ENCODE measurements around the gene BCL11A.

BCL11A gene

GRCh38 chr2:60413069-60413813, 140.2 kb downstream of the BCL11A start:
- H3K27ac ChIP-seq (ENCODE audit: low read depth, low read length) = no peak overlapping the region
- H3K9me3 ChIP-seq (ENCODE audit: control insufficient read depth in 1 of 2, low read length in 2 of 2) = no peaks in the 10 kb centered on the region
- H3K4me1 ChIP-seq (ENCODE audit: control insufficient read depth in 1 of 2, insufficient read depth in 2 of 2, low read length in 2 of 2) = peaks cover 9 to 13% of the 10 kb centered on the region in 2 donors
- no peaks in the 10 kb centered on the region for H3K36me3 ChIP-seq (ENCODE audit: control insufficient read depth in 1 of 2, insufficient read depth in 2 of 2, low read length in 2 of 2)
- no peaks in the 10 kb centered on the region for H3K27me3 ChIP-seq (ENCODE audit: control insufficient read depth in 1 of 2, insufficient read depth in 2 of 2, low read length in 2 of 2)
- no peak overlapping the region for H3K9ac ChIP-seq (ENCODE audit: low read depth in 1 of 2, low read length in 2 of 2)
- H3K4me3 ChIP-seq (ENCODE audit: low read depth in 1 of 2, low read length in 2 of 2) = no peak overlapping the region

GRCh38 chr2:60412620-60413019, 140.8 kb downstream of the BCL11A start:
- Histone ChIP-seq H3K9ac (ENCODE audit: low read depth in 1 of 2, low read length in 2 of 2) (no peak overlapping the region), H3K4me3 (ENCODE audit: low read depth in 1 of 2, low read length in 2 of 2) (no peak overlapping the region), H3K4me1 (ENCODE audit: control insufficient read depth in 1 of 2, insufficient read depth in 2 of 2, low read length in 2 of 2) (peaks cover 9 to 13% of the 10 kb centered on the region in 2 donors)

GRCh38 chr2:60412027-60412426, 141.4 kb downstream of the BCL11A start:
- Histone ChIP-seq H3K27ac (ENCODE audit: low read depth, low read length) (no peak overlapping the region), H3K9me3 (ENCODE audit: control insufficient read depth in 1 of 2, low read length in 2 of 2) (no peaks in the 10 kb centered on the region), H3K4me3 (ENCODE audit: low read depth in 1 of 2, low read length in 2 of 2) (no peak overlapping the region), H3K36me3 (ENCODE audit: control insufficient read depth in 1 of 2, insufficient read depth in 2 of 2, low read length in 2 of 2) (no peaks in the 10 kb centered on the region), H3K4me1 (ENCODE audit: control insufficient read depth in 1 of 2, insufficient read depth in 2 of 2, low read length in 2 of 2) (peaks cover 9 to 18% of the 10 kb centered on the region in 2 donors), H3K9ac (ENCODE audit: low read depth in 1 of 2, low read length in 2 of 2) (no peak overlapping the region), H3K27me3 (ENCODE audit: control insufficient read depth in 1 of 2, insufficient read depth in 2 of 2, low read length in 2 of 2) (no peaks in the 10 kb centered on the region)

More at GRCh38 chr2:60412620-60413019, 140.8 kb downstream of the BCL11A start:
- Histone ChIP-seq H3K27me3 (ENCODE audit: control insufficient read depth in 1 of 2, insufficient read depth in 2 of 2, low read length in 2 of 2) (no peaks in the 10 kb centered on the region), H3K36me3 (ENCODE audit: control insufficient read depth in 1 of 2, insufficient read depth in 2 of 2, low read length in 2 of 2) (no peaks in the 10 kb centered on the region), H3K9me3 (ENCODE audit: control insufficient read depth in 1 of 2, low read length in 2 of 2) (no peaks in the 10 kb centered on the region), H3K27ac (ENCODE audit: low read depth, low read length) (no peak overlapping the region)

GRCh38 chr2:60411295-60411694, 142.2 kb downstream of the BCL11A start:
- Histone ChIP-seq H3K9ac (ENCODE audit: low read depth in 1 of 2, low read length in 2 of 2) (no peak overlapping the region), H3K9me3 (ENCODE audit: control insufficient read depth in 1 of 2, low read length in 2 of 2) (no peaks in the 10 kb centered on the region), H3K27me3 (ENCODE audit: control insufficient read depth in 1 of 2, insufficient read depth in 2 of 2, low read length in 2 of 2) (no peaks in the 10 kb centered on the region), H3K36me3 (ENCODE audit: control insufficient read depth in 1 of 2, insufficient read depth in 2 of 2, low read length in 2 of 2) (no peaks in the 10 kb centered on the region), H3K27ac (ENCODE audit: low read depth, low read length) (no peak overlapping the region), H3K4me1 (ENCODE audit: control insufficient read depth in 1 of 2, insufficient read depth in 2 of 2, low read length in 2 of 2) (peaks cover 6 to 12% of the 10 kb centered on the region in 2 donors), H3K4me3 (ENCODE audit: low read depth in 1 of 2, low read length in 2 of 2) (no peak overlapping the region)

DNA sequence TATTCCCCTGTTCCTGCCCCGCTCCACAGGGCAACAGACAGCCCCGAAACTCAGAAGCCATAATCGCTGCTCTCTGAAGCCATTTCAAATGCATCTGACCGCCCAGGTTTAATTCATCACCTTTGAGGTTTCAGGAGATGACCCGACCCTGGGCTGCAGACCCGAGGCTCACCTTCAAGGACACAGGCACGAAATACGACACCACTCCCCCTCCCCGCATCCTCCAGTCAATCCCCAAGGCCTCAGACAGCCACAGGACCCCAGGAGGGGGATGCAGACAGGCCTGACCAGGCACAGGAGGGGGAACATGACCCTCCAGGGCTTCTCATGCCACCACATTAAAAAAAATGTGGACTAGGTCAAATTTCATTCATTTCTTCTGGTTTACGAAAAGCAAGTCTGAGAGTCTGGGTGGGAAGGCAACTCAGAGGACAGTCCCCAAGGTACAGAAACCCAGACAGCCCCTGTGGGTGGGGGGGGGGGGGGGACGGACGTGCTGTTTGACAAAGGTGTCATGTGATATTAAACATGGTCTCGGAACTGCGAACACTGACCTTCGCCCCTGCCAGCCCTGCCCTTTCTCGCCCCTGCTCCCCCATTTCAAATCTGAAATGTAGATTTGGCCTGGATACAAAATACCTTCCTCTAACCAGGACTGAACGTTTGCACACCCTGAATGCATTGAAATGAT, 142.9 kb downstream of the BCL11A start:
- Histone ChIP-seq H3K4me3 (ENCODE audit: low read depth in 1 of 2, low read length in 2 of 2) (no peak overlapping the region), H3K27me3 (ENCODE audit: control insufficient read depth in 1 of 2, insufficient read depth in 2 of 2, low read length in 2 of 2) (no peaks in the 10 kb centered on the region), H3K27ac (ENCODE audit: low read depth, low read length) (no peak overlapping the region), H3K9me3 (ENCODE audit: control insufficient read depth in 1 of 2, low read length in 2 of 2) (no peaks in the 10 kb centered on the region), H3K4me1 (ENCODE audit: control insufficient read depth in 1 of 2, insufficient read depth in 2 of 2, low read length in 2 of 2) (peaks cover 0 to 6% of the 10 kb centered on the region in 2 donors), H3K36me3 (ENCODE audit: control insufficient read depth in 1 of 2, insufficient read depth in 2 of 2, low read length in 2 of 2) (no peaks in the 10 kb centered on the region), H3K9ac (ENCODE audit: low read depth in 1 of 2, low read length in 2 of 2) (no peak overlapping the region)

DNA sequence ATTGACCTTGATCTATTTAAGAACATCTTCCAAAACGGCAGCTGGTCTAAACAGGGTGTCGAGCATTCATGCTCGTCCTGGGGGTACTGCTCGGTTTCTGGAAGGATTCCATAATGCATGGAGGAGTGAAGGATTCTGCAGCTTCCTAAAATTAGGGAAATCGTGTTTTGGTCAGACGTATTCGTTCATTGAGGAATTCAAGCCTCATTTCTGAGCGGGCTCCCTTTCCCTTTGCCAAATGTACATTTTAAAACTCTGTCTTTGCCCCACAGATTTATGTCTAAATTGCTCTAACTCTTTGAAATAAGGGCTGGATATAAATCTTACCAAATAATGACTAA, 144.0 kb downstream of the BCL11A start:
- H3K27me3 ChIP-seq (ENCODE audit: control insufficient read depth in 1 of 2, insufficient read depth in 2 of 2, low read length in 2 of 2) = no peaks in the 10 kb centered on the region
- no peak overlapping the region for H3K9ac ChIP-seq (ENCODE audit: low read depth in 1 of 2, low read length in 2 of 2)
- H3K4me3 ChIP-seq (ENCODE audit: low read depth in 1 of 2, low read length in 2 of 2) = no peak overlapping the region
- no peak overlapping the region for H3K27ac ChIP-seq (ENCODE audit: low read depth, low read length)
- no peaks in the 10 kb centered on the region for H3K9me3 ChIP-seq (ENCODE audit: control insufficient read depth in 1 of 2, low read length in 2 of 2)
- no peaks in the 10 kb centered on the region for H3K36me3 ChIP-seq (ENCODE audit: control insufficient read depth in 1 of 2, insufficient read depth in 2 of 2, low read length in 2 of 2)
- H3K4me1 ChIP-seq (ENCODE audit: control insufficient read depth in 1 of 2, insufficient read depth in 2 of 2, low read length in 2 of 2) = peaks cover 0 to 5% of the 10 kb centered on the region in 2 donors

DNA sequence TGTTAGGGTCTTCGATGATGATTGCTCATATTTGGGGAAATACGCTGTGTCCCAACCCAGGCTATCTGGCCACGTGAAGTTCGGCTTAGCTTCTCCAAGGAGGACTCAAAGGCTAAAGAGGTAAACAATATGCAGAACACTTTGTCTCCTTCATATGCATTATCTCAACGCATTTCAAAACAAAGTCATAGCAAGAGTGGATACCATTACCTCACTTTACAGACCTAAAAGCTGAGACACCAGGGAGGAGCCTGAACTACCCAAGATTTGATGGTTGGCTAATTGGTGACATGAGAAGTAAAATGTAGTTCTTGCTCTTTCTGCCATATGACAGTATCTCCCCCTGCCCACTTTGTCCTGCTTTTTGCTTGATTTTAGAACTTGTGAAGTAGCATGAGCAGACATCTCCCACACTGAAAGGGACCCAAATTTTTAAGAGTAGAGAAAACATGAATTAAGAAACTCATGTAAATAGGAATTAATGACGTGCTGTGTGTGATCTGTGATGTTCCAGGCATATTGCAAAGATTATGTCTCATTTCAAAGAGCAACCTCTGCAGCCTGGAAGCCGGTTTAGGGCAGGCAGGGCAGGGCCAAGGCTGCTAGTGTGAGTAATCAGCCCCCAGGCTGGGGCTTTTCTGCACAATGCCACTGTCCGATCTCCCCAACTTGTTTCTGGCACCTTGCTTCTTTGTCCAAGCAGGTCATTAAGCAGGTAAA, 144.5 kb downstream of the BCL11A start:
- Histone ChIP-seq H3K4me3 (ENCODE audit: low read depth in 1 of 2, low read length in 2 of 2) (no peak overlapping the region), H3K4me1 (ENCODE audit: control insufficient read depth in 1 of 2, insufficient read depth in 2 of 2, low read length in 2 of 2) (peaks cover 0 to 5% of the 10 kb centered on the region in 2 donors), H3K36me3 (ENCODE audit: control insufficient read depth in 1 of 2, insufficient read depth in 2 of 2, low read length in 2 of 2) (no peaks in the 10 kb centered on the region), H3K27me3 (ENCODE audit: control insufficient read depth in 1 of 2, insufficient read depth in 2 of 2, low read length in 2 of 2) (no peaks in the 10 kb centered on the region), H3K27ac (ENCODE audit: low read depth, low read length) (no peak overlapping the region), H3K9me3 (ENCODE audit: control insufficient read depth in 1 of 2, low read length in 2 of 2) (no peaks in the 10 kb centered on the region), H3K9ac (ENCODE audit: low read depth in 1 of 2, low read length in 2 of 2) (no peak overlapping the region)

- no peak overlapping the region for H3K27ac ChIP-seq (ENCODE audit: low read depth, low read length)
- H3K4me3 ChIP-seq (ENCODE audit: low read depth in 1 of 2, low read length in 2 of 2) = no peak overlapping the region
- no peaks in the 10 kb centered on the region for H3K36me3 ChIP-seq (ENCODE audit: control insufficient read depth in 1 of 2, insufficient read depth in 2 of 2, low read length in 2 of 2)
- H3K27me3 ChIP-seq (ENCODE audit: control insufficient read depth in 1 of 2, insufficient read depth in 2 of 2, low read length in 2 of 2) = no peaks in the 10 kb centered on the region
- no peak overlapping the region for H3K9ac ChIP-seq (ENCODE audit: low read depth in 1 of 2, low read length in 2 of 2)
- no peaks in the 10 kb centered on the region for H3K9me3 ChIP-seq (ENCODE audit: control insufficient read depth in 1 of 2, low read length in 2 of 2)
- H3K4me1 ChIP-seq (ENCODE audit: control insufficient read depth in 1 of 2, insufficient read depth in 2 of 2, low read length in 2 of 2) = peaks cover 0 to 5% of the 10 kb centered on the region in 2 donors
Observed at GRCh38 chr2:60408207-60408606, 145.2 kb downstream of the BCL11A start.

DNA sequence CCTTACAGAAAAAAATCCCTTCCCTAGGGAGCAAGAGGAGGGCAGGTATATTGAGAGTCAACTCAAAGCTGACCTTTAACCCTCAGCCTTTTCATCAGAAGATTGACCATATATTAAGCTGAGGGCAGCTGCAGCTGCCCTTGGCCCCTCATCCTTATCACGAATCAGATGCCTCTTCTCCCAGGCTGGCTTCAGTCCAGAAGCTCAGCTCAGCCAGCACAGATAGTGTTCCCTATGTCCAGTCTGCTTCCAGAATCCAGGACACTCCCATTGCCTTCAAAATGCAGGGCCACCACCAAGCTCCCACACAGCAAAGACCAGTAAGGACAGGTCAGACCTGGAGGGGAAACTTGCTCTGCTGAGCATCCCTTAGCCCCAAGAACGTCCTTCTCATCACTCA, 146.1 kb downstream of the BCL11A start:
- Histone ChIP-seq H3K4me3 (ENCODE audit: low read depth in 1 of 2, low read length in 2 of 2) (no peak overlapping the region), H3K9ac (ENCODE audit: low read depth in 1 of 2, low read length in 2 of 2) (no peak overlapping the region), H3K9me3 (ENCODE audit: control insufficient read depth in 1 of 2, low read length in 2 of 2) (no peaks in the 10 kb centered on the region), H3K27ac (ENCODE audit: low read depth, low read length) (no peak overlapping the region), H3K4me1 (ENCODE audit: control insufficient read depth in 1 of 2, insufficient read depth in 2 of 2, low read length in 2 of 2) (peaks cover 0 to 5% of the 10 kb centered on the region in 2 donors), H3K27me3 (ENCODE audit: control insufficient read depth in 1 of 2, insufficient read depth in 2 of 2, low read length in 2 of 2) (no peaks in the 10 kb centered on the region), H3K36me3 (ENCODE audit: control insufficient read depth in 1 of 2, insufficient read depth in 2 of 2, low read length in 2 of 2) (no peaks in the 10 kb centered on the region)

DNA sequence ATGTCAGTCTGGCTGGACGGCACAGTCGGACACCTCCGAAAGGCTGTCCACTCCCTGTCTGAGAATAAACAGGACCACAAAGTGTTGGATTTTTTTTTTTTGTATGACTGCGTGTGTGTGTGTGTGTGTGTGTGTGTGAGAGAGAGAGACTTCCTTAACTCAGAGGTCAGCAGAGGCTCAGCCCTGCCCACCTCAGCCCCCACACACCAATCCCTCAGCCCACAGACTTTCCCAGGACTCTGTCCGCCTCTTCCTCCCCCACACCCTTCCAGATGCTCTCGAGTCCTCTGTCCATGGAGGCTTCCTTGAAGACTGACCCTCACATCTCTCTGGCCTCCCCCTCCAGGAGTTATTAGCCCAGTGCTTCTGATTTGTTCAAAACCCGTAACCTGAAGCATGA, 147.3 kb downstream of the BCL11A start:
- peaks cover 0 to 5% of the 10 kb centered on the region in 2 donors for H3K4me1 ChIP-seq (ENCODE audit: control insufficient read depth in 1 of 2, insufficient read depth in 2 of 2, low read length in 2 of 2)

More for the DNA sequence above, 147.3 kb downstream of the BCL11A start:
- Histone ChIP-seq H3K9ac (ENCODE audit: low read depth in 1 of 2, low read length in 2 of 2) (no peak overlapping the region), H3K9me3 (ENCODE audit: control insufficient read depth in 1 of 2, low read length in 2 of 2) (no peaks in the 10 kb centered on the region), H3K27me3 (ENCODE audit: control insufficient read depth in 1 of 2, insufficient read depth in 2 of 2, low read length in 2 of 2) (no peaks in the 10 kb centered on the region), H3K36me3 (ENCODE audit: control insufficient read depth in 1 of 2, insufficient read depth in 2 of 2, low read length in 2 of 2) (no peaks in the 10 kb centered on the region), H3K27ac (ENCODE audit: low read depth, low read length) (no peak overlapping the region), H3K4me3 (ENCODE audit: low read depth in 1 of 2, low read length in 2 of 2) (no peak overlapping the region)

All from duodenal mucosa (tissue), 2 donors.